GM19468 (cell line): ENCODE measurements around the gene CCDC88B.

Experiments
- ATAC-seq: cut with Tn5 transposase; IDR thresholded peaks from one replicate; pipeline ENCODE4 v1.9.1; 2021; ENCODE audit warnings: mild to moderate bottlenecking, moderate library complexity, moderate number of reproducible peaks; ENCODE audit not compliant: unreplicated experiment; ENCODE audit errors: extremely low read depth

CCDC88B gene

DNA sequence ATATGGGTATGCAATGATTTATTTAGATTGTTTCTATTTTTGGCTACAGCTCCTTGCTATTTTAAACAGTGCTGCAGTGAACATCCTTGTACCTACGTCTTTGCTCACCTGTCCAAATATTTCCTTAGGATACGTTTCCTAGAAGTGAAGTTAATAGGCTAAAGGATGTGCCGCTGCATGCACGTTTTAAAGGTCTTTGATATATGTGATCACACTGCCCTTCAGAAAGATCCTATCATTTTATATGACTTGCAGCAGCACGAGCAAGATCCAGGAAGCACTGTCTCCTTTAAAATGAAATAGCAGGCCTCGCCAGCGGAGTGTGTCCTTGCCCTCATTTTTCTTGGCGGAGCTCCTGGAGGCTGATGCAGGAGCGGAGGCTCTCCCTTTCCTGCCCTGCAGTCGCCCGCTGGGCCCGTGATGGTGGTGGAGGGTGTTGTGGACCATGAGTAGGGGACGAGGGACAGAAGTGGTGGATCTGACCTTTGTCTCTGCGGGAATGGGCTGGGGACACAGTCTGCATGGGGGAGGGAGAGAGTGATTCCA lies 38.4 kb downstream of the CCDC88B start:
- ATAC-seq: no peak

DNA sequence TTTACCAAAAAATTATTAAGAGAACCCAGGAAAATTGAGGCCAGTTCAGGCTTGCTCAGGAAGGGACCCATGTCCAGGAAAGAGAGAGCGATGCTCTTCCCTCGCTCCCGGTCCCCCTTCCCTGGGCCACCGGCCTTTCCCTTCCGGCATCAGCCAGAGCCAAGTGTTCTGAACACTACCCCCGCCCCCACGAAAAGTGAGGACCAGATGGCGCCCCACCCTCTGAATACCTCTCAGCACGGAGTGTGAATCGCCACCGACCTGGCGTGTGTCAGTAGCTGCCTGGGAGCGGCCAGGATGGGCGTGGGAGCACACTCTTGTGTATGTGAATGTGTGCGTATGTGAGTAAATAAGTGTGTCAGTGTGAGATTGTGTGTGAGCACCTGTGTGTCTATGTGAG lies 39.2 kb downstream of the CCDC88B start:
- no peak for ATAC-seq

DNA sequence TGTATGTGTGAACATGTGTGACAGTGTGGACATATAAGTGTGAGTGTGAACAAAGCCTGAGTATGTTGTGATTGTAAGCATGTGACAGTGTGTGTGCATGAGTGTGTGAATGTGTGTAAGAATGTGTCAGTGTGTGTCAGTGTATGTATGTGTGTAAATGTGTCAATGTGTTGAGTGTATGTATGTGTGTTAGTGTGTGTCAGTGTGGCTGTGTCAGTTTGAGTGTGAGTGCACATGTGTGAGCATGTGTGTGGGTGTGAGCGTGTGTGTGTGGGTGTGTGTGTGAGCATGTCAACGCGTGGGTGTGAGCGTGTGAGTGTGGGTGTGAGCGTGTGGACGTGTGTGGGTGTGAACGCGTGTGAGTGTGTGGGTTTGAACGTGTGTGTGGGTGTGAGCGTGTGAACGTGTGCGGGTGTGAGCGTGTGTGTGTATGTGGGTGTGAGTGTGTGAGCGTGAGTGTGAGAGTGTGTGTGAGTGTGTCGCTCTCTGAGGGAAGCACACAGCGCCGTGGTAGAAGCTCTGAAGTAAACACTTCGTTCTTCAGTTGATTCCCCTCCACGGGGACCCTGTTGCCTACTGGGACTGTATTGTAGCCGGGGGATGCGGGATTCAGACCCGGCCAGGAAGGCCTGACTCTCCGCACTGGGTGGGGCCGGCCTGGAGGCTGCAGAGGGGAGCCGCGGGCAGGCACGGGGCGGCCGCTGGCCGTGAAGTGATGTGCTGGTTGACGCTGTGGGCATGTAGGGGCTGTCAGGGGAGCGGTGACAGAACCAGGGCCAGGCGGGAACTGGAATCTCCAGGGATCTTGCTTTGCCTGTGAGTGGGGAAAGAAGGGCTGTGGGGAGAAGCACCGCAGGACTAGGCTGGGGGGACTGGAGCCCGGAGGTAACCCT lies 40.1 kb downstream of the CCDC88B start:
- no peak for ATAC-seq

DNA sequence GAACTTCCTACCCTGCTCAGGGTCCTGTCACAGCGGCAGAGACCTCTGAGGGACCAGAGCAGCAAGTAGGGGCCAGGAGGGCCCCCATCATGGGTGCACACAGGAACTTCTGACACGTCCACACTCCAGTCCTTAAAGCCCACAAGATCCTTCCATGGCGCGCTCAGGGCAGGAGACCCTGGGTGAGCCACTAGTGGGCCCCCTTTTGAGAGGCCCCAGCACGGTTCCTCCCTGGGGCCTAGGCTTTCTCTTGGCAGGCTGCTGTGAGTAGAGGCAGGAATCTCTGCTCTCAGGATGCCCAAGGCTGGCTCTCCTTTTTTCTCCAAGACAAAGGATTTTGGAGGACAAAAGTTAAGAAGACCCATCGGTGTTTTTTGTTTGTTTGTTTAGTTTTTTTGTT lies 41.3 kb downstream of the CCDC88B start:
- ATAC-seq: no peak

DNA sequence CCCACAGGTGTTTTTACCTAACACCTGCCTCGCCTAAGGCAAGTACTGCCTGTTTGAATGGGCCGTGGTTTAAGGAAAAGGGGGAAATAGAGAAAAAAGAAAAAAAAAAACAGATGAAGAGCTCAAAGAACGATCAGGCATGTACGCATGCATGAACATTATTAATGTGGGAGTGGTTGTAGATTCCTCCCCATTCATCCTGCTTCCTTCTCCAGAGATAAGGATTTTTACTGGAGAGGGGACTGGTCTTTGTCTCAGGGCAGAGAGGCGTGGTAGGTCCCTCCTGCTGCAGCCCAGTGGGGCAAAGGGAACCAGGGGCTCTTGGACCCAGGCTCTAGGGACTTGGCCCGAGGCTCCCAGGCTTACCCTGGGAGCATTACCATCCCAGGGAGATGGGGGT lies 42.0 kb downstream of the CCDC88B start:
- no peak for ATAC-seq

DNA sequence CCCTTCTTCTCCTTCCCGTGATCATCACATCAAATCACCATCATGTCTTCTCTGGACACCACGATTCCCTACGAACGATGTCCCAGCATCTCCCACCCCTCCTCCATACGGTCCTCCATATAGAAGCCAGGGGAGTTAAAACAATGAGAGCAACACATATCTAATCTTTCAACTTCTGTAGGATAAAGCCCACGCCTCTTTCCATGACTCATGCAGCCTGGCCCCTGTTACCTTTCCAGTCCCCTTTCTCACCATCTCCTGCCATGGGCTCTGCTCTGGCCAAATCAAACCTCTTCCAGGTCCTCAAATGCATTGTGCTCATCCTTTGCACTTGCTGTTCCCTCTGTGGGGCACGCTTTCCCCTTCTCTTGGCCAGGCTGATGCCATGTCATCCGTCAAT lies 42.6 kb downstream of the CCDC88B start:
- no peak for ATAC-seq

DNA sequence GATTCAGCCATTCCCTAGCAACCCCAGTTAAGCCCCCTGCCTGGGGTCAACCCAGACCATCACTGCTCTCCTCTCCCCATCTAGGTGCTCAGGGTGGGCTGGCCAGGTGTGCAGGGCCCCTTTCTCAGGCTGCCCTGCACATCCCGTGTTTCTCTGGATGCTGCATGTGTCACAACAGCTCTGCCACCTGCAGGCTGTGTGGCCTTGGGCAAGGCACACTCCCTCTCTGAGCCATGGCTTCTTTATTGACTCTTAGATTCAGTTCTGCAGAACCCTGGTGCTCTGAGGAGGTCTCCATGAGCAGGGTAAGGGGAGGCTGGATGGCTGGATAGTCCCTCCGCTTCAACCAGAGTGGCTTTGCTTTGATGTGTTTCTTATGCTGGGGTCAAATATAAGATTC lies 43.6 kb downstream of the CCDC88B start:
- no peak for ATAC-seq

DNA sequence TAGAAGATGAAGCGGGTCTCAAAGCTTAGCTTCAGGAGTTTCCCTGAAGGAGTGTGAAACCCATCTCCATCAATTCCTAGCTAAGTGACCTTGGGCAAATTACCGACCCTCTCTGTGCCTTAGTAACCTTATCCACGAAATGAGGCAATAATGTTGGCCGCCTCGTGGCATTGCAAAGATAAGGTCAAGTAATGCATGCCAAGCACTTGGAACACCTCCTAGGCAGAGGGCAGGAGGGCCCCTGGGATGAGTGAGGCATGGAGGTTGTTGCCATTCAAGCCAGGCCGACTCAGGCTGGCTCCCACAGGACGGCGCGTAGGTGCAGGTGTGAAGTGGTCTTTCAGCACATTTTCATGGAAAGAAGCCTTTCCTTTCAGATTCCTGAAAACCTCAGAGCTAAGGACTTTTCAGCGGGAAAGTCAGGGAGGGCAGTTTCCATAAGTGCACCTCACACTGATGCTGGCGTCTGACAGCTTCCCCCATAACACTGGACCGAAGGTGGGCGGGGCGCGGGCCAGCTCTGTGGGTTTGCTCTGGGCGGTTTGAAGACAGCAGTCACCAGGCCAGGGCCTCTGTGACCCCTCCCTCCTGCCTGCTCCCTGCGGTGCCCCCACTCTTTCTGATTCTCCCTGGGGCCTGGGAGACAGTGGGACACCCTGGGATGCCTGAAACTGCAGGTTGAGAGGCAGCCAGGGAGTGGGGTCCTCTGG lies 44.2 kb downstream of the CCDC88B start:
- ATAC-seq: no peak

DNA sequence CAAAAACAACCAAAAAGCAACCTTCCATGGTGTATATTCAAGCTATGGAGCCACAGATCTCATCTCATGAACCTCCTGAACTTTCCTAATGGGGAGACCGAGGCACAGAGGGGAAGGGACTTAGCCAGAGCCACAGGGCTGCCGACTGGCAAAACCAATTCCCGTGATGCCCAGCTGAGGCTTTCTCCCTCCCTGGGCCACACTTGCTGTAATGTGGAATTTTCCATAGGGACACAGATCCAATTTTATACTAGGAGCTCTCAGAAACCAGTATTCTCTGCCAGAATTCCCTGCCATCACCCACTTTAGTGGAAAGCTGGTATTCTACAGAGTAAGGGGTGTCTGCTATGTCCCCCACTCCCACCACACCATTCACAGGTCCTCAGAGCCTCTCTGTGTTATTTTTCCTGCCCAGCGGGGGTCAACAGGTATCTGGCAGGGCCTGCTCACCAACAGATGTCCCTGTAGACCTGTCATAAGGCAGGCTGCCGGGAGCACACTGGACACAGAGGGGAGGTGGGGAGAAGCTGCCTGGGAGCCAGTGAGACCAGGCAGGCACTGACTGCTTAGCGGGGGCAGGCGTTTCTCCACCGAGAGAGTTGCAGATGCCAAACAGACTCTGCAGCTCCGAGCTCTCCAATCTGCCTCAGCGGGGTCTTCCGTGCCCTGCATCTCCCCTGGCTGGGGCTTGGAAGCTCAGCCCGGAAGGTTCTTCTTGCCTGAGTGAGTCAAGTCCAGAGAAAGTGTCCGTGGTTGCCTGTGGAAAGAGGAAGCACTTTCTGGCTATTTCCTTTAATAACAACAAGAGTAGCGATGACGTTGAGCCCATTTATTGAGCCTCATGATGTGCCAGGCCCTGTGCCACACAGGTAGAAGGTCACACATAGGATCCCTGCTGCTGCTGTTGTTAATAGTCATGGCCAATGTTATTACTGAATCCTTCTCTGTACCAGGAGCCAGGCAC lies 45.3 kb downstream of the CCDC88B start:
- ATAC-seq: no peak

DNA sequence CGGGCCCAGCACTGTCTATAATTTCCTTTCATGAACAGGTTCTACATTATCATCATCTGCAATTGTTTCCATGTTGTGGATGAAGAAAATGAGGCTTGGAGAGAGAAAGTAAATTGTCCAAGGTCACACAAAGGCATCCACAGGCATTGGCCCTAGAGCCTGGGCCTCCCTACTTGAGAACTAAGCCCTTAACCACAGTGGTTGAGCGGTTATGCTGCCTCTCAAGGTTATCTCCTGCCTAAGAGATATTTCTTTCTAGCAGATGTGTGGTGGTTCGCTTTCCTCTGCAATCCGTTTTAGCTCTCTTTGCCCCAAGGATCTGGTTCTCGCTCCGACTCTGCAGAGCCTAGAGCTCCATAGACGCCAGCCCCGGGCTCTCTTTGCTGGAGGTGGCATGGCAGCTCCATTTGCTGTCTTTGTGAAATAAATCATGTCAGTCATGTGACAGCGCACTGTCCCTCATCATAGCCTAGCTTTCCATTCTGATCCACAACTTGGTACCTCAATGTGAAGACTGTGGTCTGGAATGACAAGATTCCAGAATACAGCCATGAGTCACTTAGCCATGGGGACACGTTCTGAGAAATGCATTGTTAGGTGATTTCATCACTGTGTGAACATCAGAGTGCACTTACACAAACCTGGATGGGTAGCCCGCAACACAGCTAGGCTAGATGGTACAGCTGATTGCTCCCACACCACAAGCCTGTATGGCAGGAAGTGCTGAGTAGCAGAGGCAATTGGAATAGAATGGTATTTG lies 46.1 kb downstream of the CCDC88B start:
- no peak for ATAC-seq

DNA sequence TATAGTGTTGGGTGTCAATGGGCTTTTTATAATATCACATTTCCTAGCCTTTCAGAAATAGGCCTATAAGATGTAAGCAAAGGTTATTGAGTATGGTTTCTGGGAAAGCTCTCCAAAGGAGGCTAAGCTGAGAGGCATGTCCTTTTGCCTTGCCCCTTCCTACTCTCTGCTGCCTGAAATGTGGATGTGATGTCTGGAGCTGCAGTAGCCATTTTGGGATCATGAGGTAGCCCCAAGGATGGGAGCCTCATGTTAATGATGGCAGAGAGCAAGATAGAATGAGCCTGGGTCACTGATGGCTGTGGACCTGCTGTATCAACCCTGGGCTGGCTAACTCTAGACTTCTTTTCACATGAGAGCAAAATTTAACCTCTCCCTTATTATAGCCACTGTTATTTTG lies 47.9 kb downstream of the CCDC88B start:
- ATAC-seq: no peak

DNA sequence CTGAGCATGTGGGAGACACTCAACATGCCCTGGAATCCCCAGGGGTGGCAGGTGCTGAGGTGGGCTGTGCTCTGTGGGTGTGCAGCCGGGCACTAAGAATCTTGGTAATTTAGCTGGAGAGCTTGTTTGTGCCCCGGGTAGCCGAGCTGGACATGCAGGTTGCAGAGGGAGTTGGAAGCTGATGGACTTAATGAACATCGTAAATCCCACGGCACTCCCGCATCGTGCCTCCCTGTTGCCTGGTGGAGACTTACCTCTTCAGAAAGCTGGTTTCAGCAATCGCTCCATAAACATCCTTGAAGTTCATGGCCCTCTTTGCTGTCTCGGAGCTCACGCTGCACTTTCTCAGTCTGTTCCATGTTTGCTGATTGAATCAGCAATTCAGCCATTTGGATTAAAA lies 48.9 kb downstream of the CCDC88B start:
- ATAC-seq: no peak

DNA sequence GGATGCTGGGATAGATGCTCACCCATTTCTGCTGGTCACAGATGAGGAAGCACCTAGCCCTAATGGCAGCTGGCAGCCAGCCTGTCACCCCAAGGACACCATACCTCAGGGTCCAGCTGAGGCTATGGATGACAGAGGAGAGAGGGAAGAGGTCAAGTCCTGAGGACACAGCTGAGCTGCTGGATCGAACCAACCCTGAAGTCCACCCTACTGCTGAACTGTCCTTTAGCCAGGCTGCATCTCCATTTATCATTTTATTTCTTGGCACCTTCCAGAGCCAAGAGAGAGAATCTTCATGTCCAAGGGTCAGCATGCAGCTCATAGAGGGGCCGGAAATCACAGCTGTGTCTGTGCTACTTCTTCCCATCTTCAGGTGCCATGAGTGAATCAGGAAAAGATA lies 49.8 kb downstream of the CCDC88B start:
- ATAC-seq: no peak

DNA sequence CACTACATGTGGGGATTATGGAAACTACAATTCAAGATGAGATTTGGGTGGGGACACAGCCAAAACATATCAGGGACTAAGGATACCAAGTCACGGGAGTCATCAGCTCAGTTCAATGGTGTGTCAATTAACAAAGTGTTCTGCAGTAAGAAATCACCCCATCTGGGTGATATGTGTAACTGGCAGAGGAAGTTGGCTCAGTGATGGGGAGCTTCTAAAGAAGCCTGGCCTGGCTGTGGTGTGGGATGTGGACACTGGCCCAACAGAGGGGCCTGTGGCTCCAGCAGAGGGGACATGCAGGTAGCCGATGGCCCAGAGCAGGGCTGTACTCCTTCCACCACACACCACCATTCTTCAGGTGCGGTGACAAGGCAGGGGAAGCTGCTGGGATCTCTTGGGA lies 50.6 kb downstream of the CCDC88B start:
- no peak for ATAC-seq

DNA sequence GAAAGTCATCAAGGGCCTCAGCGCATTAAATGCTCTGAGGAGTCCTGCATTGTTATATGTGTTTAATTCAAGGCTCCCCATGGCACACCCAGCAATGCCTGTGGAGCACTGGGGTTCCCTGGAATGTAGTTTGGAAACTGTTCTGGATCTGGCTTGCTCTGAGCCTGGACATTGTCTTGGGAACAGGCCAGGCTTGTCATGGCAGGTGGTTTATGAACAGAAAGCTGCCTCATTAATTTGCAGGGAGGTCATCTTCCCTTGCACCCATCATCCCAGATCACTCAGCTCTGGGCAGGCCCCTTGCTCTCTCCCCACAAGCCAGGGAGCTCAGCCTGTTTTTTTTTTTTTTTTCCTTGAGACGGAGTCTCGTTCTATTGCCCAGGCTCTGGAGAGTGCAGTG lies 51.8 kb downstream of the CCDC88B start:
- no peak for ATAC-seq

DNA sequence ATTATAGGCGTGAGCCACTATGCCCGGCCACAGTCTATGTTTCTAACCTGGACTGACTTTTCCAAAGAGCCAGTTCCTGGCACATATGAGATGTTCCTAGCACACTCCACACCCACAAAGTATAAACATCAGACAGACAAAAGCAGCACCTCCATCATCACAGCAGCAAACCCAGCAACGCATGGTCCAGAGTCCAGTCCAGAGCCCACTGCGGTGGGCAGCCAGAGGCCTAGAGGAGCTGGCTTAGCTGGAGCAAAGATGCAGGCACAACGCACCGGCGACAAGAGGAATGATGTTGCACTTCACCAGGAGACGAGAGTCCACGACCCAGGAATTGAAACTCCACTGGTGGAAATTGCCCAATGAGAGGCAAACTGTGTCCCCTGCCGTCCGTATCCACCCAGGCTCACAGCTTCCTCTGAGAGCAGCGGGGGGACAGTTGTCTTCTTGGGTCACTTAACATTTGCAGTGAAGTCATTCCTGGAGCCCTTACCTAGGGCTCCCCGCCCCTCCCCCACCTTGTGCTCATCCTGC lies 55.6 kb downstream of the CCDC88B start:
- ATAC-seq: no peak

DNA sequence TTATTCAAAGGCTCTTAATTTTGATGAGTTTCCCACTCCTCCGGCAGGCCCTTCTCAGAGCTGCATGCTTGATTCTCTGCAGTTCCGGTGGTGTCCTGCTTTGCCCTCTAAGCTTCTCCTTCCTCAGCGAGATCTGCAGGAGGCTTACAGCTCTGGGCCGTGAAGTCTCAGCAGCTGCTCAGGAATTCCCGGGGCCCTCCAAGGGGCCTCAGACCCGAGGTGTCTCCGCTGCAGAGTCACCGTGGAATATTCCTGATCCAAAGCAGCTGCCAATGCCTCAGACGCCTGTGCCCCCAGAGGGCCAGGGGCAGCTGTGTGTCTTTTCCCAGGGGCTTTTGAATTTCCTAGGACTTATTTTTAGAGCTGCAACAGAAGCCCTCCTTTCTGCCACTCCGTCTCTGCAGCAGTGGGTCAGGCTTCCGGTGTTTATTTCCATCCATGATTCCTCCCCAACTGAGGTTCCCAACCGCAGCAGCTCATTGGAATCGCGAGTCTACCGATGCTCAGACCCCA lies 56.1 kb downstream of the CCDC88B start:
- ATAC-seq: no peak

DNA sequence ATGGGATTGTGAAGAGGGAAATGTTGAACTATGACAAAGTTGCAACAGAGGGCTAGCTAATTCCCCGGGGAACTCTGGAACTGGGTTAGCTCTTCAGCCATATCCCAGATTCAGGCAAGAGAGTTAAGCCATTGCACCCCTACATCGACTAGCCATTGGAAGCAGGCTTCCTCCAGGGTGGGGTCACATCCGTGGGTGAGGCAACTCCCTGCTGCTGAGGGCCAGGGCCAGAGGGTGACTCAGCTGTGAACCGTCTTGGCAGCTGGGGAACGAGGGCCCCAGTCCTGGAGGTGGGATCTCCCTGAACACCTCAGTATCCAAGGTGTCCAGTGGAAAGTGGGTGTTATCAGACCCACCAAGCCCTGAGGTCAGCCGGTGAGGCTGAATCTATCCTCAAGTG lies 60.1 kb downstream of the CCDC88B start:
- no peak for ATAC-seq

DNA sequence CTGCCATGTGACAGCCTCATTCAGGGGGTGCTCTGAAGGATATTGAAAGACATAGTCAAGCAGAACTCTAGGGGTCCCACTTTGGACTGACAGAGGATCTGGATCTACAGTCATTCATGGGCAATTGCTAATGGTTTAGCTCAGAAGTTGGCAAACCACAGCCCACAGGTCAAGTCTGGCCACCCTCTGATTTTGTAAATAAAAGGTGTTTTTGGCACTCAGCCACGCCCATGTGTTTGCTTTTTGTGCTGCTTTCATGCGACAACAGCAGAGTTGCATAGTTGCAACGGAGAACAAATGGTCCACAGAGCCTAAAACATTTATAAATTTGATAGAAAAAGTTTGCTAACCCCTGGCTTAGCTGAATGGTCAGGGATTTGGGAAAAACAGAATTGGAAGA lies 60.7 kb downstream of the CCDC88B start:
- ATAC-seq: no peak
